ENCODE results near the gene CHD2. TPM values are rescaled to one million over a fixed set of nuclear protein-coding genes. Genes with fewer than 3 reads are reported as not detected.

CHD2 gene
- total RNA-seq, 1 donor, result 947 TPM

DNA sequence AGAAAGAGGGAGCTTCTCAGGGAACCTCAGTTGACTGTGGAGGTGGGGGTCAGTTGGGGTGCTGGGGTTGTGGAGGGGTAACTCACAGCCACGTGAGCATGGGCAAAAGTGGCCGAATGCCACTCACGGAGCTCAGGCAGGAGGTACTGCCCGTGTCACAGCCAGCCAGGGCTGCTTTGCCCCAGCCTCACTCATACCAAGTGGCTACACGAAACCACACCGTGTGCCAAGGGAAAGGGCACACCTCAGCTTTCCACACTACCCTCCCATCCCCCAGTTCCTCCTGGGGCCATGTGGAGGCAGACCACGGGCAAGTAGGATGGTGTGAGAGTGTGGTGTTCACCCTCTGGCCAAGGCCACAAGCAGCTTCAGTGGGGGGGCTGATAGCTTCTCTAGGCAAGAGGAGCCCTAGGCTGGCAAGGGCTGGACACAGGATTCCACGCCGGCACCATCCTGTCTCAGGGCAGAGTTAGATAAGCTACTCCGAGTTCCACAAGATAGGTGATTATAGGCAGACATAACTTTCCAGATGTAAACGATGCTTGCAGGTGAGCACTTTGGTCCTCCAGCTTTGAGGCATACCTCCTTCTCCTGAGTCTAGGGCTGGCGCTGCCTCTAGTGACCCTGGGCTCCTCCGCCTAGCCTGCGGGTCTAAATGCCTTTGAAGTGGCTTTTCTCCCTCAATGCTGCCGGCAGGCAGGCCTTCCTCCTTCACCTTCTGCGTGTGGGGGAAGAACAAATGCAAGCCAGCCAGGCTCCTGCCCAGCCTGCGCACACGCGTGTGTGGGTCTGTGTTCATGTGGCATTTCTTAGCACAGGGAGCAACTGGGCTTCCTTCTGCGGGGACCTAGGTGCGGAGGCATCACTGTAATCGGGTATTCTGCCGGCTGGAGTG is 163.9 kb downstream of the CHD2 start:
- Histone ChIP-seq H3K4me3 (ENCODE audit: low read length) (no peak overlapping the region), H3K27me3 (ENCODE audit: insufficient read depth, low read length) (no peaks in the 10 kb centered on the region), H3K4me1 (ENCODE audit: insufficient read depth, low read length) (no peaks in the 10 kb centered on the region), H3K9me3 (ENCODE audit: low read depth, low read length) (no peaks in the 10 kb centered on the region)

DNA sequence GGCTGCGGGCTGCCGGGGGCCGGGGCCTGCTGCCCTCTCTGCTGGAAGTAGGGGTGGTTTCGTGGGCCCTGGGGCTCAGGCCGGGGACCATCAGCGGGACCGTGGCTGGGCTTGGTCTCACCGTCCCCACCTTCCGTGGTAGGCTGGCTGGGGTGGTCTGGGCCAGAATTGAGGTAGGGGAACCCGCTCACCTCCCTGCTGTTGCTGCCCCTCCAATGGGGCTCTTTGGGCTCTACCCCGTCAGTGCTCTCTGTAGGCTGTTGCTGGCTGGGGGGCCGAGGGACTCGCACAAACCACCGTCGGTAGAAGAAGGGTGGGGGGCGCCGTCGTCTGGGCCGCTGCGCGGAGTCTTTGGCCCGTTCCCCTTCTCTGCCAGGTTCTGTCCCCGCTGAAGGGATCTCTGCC is 165.5 kb downstream of the CHD2 start:
- Histone ChIP-seq H3K4me1 (ENCODE audit: insufficient read depth, low read length) (no peaks in the 10 kb centered on the region), H3K9me3 (ENCODE audit: low read depth, low read length) (no peaks in the 10 kb centered on the region), H3K4me3 (ENCODE audit: low read length) (no peak overlapping the region), H3K27me3 (ENCODE audit: insufficient read depth, low read length) (peaks cover 3% of the 10 kb centered on the region)

DNA sequence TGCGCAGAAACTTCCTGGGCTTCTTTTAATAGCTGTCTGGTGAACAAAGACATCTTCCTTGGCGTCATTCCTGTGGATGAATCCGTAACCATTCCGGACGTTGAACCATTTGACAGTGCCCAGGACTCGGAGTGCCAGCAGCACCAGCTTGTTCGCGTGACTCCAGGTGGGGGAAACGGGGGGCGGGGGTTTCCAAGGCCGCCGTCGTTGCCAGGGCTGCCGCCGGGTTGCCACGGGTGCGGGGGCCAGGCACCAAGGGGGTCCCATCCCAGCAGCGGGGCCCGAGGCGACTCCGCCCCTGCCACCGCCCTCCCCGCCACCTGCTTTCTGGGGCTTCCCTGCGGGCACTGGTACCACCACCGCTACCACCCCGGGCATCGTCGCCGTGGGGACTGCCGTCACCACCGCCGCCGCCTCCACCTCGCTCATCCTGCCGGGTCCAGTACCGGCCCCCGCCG is 166.1 kb downstream of the CHD2 start:
- peaks cover 9% of the 10 kb centered on the region for H3K27me3 ChIP-seq (ENCODE audit: insufficient read depth, low read length)
- no peak overlapping the region for H3K4me3 ChIP-seq (ENCODE audit: low read length)
- H3K9me3 ChIP-seq (ENCODE audit: low read depth, low read length), result no peaks in the 10 kb centered on the region
- no peaks in the 10 kb centered on the region for H3K4me1 ChIP-seq (ENCODE audit: insufficient read depth, low read length)

DNA sequence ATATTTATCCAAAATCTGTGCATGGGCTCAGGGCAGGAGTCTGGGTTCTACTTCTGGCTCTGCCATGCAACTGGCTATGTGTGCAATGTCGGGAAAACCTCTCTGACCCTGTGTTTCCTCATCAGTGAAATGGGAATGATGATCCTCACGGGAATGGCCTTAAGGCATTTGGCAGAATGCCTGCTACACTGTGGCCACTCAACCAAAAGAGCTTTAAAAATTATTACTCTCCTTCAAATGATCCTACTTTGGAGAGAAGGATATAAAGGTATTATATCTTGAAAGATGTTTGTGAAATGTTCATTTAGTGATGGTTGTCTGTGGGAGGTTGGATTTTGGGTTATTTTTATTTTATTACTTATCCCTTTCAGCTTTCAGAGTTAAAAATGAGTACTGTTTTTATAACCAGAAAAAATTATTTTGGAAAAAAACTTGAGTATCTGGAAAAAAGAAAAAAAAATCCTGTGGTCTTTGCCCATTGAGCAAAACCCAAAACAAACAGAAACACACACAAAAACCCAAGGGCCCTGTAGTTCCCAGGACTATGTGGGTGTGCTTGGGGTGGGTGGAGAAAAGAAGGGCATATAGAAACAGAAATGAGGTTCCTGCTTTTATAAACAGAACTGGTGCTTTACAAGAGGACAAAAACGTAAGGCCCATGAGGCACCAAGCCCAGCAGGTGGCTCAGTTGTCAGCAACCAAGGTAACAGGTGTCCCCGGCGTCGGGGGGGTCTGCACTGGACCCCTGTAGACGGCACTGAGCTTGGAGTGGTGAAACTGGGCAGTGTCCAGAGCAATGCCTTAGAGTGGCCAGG is 166.9 kb downstream of the CHD2 start:
- peaks cover 17% of the 10 kb centered on the region for H3K27me3 ChIP-seq (ENCODE audit: insufficient read depth, low read length)
- H3K9me3 ChIP-seq (ENCODE audit: low read depth, low read length), result no peaks in the 10 kb centered on the region
- H3K4me1 ChIP-seq (ENCODE audit: insufficient read depth, low read length), result peaks cover under 1% of the 10 kb centered on the region
- H3K4me3 ChIP-seq (ENCODE audit: low read length), result no peak overlapping the region

DNA sequence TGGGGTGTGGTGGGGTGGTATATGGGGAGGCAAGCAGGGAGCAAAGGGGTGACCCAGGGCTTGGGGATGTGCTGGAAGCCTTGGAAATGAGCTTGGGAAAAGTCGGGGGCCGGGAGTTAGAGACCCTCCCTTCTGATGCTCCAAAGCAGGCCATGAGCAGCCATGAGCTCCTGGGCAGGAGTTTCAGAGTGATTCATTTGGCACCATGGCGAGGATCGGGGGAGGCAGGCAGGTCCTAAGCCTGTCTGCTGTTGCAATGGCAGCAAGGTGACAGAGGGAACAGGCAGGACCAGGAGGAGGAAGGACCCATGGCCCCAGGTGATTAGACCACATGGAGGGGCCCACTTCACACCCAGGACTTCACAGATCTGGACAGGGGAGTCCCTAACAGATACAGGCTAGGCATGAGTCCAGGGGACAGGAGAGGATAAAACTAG is 167.5 kb downstream of the CHD2 start:
- no peaks in the 10 kb centered on the region for H3K9me3 ChIP-seq (ENCODE audit: low read depth, low read length)
- H3K27me3 ChIP-seq (ENCODE audit: insufficient read depth, low read length), result peaks cover 24% of the 10 kb centered on the region
- peaks cover 7% of the 10 kb centered on the region for H3K4me1 ChIP-seq (ENCODE audit: insufficient read depth, low read length)
- H3K4me3 ChIP-seq (ENCODE audit: low read length), result no peak overlapping the region

DNA sequence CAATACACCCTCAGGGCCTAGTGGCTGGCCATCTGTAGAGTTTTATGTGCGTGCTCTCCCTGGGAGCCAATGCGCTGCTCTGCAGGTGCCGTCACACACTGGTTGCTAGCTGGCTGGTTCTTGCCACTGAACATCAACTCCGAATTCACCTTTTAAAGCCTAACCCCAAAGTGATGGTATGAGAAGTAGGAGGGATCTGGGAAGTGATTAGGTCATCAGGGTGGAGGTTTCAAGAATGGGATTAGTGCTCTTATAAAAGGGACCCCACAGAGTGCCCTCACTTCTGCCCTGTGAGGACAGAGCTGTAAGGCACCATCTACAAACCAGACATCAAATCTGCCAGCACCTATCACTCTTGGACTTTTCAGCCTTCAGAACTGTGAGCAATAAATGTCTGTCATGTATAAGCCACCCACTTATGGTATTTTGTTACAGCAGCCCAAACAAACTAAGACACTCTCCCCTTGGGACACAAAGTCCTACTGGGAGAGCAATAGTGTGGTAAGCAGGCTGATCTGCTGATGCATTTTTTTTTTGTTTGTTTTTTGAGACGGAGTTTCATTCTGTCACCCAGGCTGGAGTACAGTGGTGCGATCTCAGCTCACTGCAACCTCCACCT is 168.6 kb downstream of the CHD2 start:
- Histone ChIP-seq H3K4me3 (ENCODE audit: low read length) (no peak overlapping the region), H3K4me1 (ENCODE audit: insufficient read depth, low read length) (peaks cover 8% of the 10 kb centered on the region), H3K27me3 (ENCODE audit: insufficient read depth, low read length) (peaks cover 31% of the 10 kb centered on the region)

DNA sequence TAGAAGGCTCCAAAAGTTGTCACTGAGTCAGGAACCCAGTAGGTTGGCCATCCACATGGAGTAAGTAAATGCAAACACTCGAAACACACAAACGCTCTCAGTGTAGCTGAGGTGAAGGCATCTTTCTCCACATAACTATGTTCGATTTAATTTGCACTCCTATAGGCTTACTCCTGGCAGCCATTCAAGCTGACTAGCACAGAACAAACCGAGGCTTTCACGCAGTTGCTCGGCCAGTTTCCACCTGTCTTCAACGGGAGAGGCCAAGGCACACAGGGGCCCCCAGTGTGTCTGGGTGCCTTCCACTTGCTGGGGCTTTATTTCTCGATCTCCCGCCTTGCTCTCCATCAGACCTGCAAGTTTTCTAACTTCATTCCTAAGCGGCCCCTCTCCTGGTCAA is 170.0 kb downstream of the CHD2 start:
- Histone ChIP-seq H3K4me3 (ENCODE audit: low read length) (no peak overlapping the region), H3K9me3 (ENCODE audit: low read depth, low read length) (no peaks in the 10 kb centered on the region), H3K27me3 (ENCODE audit: insufficient read depth, low read length) (peaks cover 44% of the 10 kb centered on the region), H3K4me1 (ENCODE audit: insufficient read depth, low read length) (peaks cover 8% of the 10 kb centered on the region)

More for the DNA sequence above, 168.6 kb downstream of the CHD2 start:
- H3K9me3 ChIP-seq (ENCODE audit: low read depth, low read length), result no peaks in the 10 kb centered on the region

DNA sequence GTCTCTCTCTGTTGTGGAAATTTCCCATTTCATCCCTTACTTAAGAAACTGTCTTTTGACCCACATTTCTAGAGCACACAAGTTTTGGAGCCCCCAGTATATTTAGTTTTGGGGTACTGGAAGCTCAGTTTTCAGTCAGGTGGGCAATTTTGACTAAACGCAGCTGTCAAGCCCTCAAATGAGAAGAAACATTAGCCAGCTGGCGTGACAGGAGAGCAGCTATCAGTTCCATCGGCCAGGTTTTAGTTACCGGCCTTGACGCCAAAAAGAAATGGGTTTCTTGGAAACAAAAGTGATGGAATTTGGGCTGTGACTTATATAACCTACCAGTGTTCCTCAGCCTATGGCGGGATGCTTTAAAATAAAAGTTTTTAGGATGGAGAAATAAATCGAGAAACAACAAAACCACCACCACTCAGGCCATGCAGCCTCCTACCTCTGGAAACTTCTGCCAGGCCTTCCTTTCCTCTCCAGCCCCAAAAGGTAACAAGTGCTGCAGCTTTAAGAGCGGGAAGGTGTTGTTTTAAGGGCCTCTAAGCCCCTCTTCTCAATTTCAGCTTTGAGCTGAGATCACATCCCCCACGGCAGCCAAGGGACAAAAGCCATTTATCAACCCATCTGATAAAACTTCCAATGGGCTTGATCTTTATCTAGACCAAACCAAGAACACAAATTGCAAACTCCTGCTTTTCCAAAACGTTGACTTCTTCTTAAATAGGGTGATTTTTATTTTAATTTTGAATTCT is 170.6 kb downstream of the CHD2 start:
- no peak overlapping the region for H3K4me3 ChIP-seq (ENCODE audit: low read length)

DNA sequence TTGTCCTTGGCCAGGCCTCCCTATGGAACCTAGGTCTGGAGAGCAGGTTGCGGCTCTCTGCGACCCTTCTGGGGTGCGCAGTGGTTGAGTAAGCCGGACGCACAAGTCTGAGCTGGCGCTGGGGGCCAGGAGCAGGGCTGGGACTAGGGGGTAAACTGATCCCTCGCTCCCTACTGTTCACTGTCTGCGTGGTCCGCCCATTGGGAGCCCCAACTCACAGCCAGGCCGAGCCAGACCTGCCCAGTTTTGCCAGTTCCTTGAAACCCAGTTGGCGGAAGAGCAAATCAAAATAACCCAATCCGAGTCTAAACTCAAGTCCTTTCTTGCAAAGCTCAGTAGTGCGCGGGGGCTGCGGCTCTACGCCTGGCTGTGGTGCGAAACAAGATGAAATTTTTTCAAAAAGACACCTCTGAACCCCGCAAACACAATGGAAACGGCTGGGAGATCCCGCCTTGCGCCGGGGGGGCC is 171.4 kb downstream of the CHD2 start:
- H3K4me3 ChIP-seq (ENCODE audit: low read length), result no peak overlapping the region
- H3K27me3 ChIP-seq (ENCODE audit: insufficient read depth, low read length), result peaks cover 48% of the 10 kb centered on the region
- H3K4me1 ChIP-seq (ENCODE audit: insufficient read depth, low read length), result peaks cover 8% of the 10 kb centered on the region
- no peaks in the 10 kb centered on the region for H3K9me3 ChIP-seq (ENCODE audit: low read depth, low read length)

More for the DNA sequence above, 170.6 kb downstream of the CHD2 start:
- peaks cover 47% of the 10 kb centered on the region for H3K27me3 ChIP-seq (ENCODE audit: insufficient read depth, low read length)
- H3K4me1 ChIP-seq (ENCODE audit: insufficient read depth, low read length), result peaks cover 8% of the 10 kb centered on the region
- H3K9me3 ChIP-seq (ENCODE audit: low read depth, low read length), result no peaks in the 10 kb centered on the region

DNA sequence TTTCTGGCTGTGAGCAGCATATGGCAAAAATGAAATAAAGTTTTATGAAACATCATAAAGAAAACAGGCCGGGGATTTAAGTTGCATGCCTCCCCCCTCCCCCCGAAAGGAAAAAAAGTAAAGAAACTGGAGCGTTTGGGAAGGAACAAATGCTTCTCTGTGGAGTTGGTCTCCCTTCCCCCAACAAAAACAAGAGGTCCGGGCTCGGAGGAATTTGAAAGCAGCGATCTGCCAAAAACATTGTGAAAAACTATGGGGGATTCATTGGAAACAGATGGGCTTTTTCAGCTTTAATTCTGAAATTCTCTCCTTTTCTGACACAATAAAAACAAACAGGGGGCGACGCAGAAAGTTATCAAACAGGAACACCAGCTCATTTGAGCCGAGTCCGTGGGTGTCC is 171.9 kb downstream of the CHD2 start:
- H3K4me3 ChIP-seq (ENCODE audit: low read length), result no peak overlapping the region
- H3K27me3 ChIP-seq (ENCODE audit: insufficient read depth, low read length), result peaks cover 48% of the 10 kb centered on the region

DNA sequence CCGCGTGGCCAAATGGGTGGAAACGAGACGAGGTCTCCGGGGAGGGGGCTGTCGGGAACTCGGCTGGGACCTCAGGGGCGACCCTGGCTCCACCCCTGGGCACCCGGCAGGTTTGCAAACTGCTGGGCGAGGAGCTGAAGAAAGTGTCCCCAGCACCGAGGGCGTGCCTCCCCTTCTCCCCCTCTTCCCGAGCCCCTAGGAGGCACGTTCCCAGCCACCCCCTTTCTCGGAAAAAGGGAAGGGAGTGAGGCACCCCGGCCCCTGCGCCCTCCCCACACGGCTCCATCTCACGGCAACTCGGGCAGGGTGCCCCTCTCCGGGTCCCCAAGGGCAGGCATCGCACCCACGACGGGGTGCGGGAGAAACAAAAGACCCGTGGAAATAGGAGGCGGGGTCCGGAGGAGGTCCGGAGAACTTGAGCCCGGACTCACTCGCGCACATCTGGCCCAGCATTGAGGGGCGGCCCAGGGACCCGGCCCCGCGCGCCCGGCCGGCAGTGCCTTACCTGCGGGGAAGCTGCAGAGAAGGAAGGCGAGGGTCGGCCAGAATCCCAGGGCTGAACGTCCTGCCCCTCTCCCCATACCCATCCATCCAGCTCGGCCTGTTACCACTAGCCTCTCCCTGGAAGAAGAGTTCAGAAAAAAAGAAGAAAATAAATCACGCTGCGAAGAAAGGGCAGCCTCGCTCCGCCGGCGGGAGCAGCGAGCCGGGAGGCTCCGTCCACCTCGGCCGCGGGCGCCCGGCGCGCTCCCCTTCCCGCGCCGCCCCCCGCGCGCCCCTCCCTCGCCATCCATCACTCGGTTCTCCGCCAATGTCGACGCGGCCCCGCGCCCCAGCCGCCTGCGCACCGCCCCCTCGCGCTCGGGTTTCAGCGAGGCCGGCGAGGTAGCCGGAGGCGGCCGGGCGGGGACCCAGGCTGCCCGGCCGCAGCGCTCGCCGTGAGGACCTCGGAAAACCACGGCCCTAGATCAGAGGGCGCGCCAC is 172.6 kb downstream of the CHD2 start:
- Histone ChIP-seq H3K4me1 (ENCODE audit: insufficient read depth, low read length) (peaks cover 8% of the 10 kb centered on the region), H3K4me3 (ENCODE audit: low read length) (no peak overlapping the region), H3K9me3 (ENCODE audit: low read depth, low read length) (no peaks in the 10 kb centered on the region), H3K27me3 (ENCODE audit: insufficient read depth, low read length) (peaks cover 48% of the 10 kb centered on the region)

More for the DNA sequence above, 171.9 kb downstream of the CHD2 start:
- H3K4me1 ChIP-seq (ENCODE audit: insufficient read depth, low read length), result peaks cover 8% of the 10 kb centered on the region
- no peaks in the 10 kb centered on the region for H3K9me3 ChIP-seq (ENCODE audit: low read depth, low read length)

DNA sequence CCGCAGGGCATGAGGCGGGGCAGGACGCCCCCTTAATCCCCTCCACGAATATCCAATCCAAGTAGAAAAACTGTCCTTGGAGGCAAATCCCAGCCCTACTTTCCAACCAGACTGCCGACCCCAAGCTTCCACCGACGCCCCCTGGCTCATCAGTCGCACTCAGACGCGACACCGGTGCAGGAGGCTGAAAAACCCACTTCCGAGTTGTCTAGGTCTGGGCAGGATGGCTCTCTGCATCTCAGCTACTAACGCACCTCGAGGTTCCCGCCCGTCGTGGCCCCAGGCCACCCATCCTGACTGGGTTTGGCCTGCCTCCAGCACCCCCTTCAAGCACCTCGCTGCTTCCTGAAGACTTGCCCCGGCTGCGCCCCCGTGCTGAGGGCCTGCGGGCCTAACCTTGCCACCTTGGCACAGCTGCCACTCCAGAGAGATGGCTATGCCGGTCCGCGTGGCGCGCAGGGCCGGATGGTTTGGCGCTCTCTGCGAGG is 173.4 kb downstream of the CHD2 start:
- no peaks in the 10 kb centered on the region for H3K9me3 ChIP-seq (ENCODE audit: low read depth, low read length)
- peaks cover 48% of the 10 kb centered on the region for H3K27me3 ChIP-seq (ENCODE audit: insufficient read depth, low read length)
- H3K4me1 ChIP-seq (ENCODE audit: insufficient read depth, low read length), result peaks cover 8% of the 10 kb centered on the region
- no peak overlapping the region for H3K4me3 ChIP-seq (ENCODE audit: low read length)

DNA sequence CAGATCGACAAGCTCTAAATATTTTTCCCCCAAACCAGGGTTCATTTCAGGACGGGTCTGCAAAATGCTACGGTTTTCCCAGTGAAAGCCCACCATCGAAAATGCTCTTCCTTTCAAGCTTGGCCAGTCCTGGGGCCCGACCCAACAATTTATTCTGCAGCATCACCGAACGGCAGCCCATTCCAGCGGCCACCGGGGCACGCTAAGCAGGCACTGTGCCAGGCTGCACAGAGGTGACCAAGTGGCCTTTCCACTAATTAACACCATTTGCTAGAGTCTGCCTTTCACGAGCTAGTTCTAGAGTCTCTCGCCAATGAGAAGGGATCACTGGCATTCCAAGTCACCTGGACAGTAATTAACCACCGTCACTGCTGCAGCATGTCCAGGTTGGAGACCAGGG is 174.5 kb downstream of the CHD2 start:
- H3K4me1 ChIP-seq (ENCODE audit: insufficient read depth, low read length), result peaks cover 8% of the 10 kb centered on the region
- H3K27me3 ChIP-seq (ENCODE audit: insufficient read depth, low read length), result peaks cover 48% of the 10 kb centered on the region
- no peak overlapping the region for H3K4me3 ChIP-seq (ENCODE audit: low read length)
- H3K9me3 ChIP-seq (ENCODE audit: low read depth, low read length), result no peaks in the 10 kb centered on the region
